HK-2 (cell line): Measurements from ENCODE around the gene CST9L.

Source experiments
- DNase-seq: peaks from one replicate; pipeline ENCODE4 v3.0.0-alpha.2; 2018; ENCODE audit not compliant: unreplicated experiment

CST9L gene

GRCh38 chr20:23546435-23547144, 21.7 kb downstream of the CST9L start:
- DNase-seq = no peak

DNA sequence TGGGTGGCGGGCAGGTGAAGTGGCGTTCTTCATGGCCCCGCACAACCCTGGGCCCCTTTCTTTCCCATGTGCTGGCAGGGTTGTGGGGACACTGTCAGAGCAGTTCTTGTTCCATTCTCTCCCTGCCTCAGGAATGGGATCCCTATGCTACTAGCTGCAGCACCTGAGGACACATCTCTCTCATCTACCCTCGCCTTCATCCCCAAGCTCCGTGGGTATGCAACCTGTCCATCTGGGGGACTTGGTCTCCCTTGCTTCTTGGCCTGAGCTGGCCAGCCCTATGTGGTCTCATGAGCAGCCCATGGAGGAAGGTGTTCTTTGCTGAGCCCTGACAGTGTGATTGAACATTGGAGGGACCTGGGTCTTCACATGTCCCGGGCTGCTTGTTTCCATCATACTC, 24.2 kb downstream of the CST9L start:
- DNase-seq = no peak

GRCh38 chr20:23542801-23543200, 25.5 kb downstream of the CST9L start:
- no peak for DNase-seq

DNA sequence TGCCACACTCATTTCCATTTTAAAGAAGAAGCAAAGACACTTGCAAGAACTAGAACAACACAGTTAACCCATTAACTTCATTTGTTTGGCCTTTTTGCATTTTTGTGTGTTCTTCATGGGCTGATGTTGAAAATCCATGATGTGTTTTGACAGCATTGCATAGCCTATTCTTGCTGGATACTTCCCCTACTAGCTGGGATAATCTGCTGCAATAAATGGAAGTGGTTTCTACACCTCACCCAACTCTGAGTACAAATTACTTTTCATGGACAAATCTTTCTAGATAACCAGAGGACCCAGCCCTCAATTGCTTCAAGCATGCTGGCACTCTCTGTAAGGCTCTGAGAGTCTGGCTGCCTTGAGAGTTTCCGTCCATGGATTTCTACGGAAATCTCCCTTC, 26.5 kb downstream of the CST9L start:
- DNase-seq = no peak

DNA sequence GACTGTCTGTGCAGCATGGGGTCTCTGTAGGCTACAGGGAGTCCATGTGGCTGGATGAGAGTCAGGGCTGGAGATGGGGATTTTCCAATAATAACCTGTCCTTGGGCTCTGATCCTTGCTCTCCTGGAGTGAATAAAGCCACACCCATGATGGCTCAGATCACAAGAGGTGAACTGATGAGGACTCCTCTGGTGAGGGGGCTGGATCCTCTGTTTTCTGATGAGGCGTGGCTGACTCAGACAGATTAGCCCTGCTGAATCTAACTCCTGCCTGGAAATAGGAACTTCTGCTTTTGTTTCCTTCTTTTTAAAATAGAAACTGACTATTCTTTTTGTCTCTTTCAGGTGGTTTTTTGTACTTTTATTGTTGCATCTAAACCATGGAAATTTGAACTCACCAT, 27.0 kb downstream of the CST9L start:
- DNase-seq = no peak

DNA sequence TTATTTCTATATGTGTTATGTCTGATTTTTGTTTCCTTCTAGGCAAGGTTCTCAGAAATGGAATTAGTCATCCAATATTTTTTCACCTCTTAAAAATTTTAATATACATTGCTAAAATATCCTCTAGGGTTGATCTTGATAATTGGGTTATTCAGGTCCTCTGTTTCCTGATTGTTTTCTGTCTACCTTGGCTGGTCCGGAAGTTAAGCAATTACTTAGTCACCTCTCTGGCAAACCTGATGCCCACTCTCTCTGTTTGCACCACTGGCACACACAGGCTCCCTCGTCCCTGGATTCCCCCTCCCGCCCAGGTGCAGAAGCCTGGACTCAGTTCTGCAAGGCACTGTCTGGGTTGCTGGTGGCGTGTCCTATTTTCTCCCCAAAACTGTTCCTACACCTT, 27.7 kb downstream of the CST9L start:
- DNase-seq = no peak

GRCh38 chr20:23537030-23537429, 31.3 kb downstream of the CST9L start:
- no peak for DNase-seq

DNA sequence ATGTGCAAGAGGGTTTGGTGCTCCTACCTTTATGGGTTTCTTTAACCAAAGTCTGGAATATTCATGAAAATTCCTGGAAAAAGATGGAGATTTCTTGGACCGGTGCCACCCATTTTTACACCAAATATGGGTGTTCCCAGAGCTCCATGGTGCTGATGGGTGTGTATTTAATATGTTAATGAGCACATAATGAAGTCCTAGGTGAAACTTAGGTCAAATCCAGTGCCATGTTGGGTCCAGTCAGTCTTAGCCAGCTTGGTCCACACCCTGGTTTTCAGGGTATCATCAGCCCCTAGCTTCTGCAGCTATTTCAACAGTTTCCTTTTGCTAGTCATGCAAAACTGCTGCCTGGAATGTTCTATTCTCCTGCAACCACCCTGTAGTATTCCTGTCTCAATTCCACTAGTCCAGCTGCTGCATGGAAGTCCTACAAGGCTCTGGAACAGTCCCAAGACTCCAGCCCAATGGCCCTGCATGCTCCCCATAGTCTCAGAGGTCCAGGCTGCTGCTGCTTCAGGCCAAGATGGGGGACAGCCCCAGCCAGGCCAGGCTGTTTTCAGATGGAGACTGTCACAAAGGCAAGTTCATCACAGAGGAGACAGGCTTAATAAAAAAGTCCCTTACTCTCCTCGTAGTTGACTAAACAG, 31.8 kb downstream of the CST9L start:
- DNase-seq = no peak

- DNase-seq = no peak
These were observed 33.3 kb downstream of the CST9L start for GRCh38 chr20:23534801-23535593.

- no peak for DNase-seq
These were observed 35.1 kb downstream of the CST9L start for GRCh38 chr20:23533161-23533560.

DNA sequence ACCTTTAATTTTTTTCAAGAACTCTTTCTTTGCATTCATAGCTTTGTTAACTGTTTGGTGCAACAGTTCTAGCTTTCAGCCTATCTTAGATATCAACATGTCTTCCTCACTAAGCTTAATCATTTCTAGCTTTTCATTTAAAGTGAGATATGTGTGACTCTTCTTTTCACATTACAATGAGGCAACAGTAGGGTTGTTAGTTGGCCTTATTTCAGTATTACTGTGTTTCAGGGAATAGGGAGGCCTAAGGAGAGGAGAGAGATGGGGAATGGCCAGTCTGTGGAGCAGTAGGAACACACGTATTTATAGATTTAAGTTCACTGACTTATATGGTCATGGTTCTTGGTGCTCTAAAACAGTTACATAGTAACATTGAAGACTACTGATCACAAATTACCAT, 35.8 kb downstream of the CST9L start:
- DNase-seq = no peak

DNA sequence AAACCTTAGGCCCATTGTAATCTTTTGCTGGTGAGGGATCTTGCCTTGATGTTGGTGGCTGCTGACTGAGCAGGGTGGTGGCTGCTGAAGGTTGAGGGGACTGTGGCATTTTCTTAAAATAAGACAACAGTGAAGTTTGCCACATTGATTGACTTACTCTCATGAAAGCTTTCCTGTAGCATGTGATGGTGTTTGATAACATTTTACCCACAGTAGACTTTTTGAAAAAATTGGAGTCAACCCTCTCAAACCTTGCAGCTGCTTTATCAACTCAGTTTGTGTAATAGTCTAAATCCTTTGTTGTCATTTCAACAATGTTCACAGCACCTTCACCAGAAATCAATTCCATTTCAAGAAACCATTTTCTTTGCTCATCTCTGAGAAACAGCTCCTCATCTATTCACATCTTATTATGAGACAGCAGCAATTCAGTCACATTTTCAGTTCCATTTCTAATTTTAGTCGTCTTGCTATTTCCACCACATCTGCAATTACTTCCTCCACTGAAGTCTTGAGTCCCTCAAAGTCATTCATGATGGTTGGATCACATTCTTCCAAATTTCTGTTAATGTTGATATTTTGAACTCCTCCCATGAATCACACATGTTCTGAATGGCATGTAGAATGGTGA, 37.2 kb downstream of the CST9L start:
- no peak for DNase-seq

DNA sequence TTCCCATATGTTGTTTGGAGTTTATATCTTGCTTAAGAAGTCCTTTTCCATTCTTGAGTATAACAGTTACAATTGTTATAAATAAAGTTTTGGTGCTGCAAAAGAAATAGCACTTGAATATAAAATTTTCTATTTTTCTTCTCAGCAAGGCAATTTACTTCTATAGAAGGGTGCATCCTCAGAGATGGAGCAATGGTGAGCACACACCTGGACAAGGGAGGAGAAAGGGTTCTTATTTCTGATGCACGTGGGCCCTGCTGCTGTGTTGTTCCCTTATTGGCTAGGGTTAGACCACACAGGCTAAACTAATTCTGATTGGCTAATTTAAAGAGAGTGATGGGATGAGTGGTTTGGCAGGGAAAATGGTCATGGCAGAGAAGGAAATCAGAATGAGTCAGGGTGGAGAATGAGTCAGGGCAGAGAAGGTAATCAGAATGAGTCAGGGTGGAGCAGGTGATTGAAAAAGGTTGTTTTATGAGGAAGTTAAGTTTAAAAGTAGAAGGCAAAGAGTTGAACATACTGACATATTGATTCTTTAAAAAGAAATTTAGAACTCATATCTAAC, 39.3 kb downstream of the CST9L start:
- no peak for DNase-seq

GRCh38 chr20:23526850-23527249, 41.4 kb downstream of the CST9L start:
- no peak for DNase-seq

GRCh38 chr20:23524146-23524545, 44.1 kb downstream of the CST9L start:
- no peak for DNase-seq

DNA sequence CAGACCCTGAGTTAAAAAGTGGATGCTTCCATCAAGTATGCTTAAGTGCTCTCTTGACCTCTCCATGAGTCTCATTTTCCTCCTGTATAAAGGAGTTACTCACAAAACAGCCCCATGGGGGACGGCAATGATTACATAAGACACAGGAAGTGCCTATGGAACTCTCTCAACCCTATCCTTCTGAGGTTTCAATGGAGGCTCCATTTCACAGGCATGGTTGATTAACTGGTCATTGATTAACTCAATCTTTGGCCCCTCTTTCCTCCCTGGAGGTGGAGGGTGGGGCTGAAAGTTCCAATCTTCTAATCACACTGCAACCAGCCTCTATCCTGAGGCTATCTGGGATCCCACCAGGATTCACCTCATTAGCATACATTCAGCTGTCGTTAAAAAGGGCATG, 48.1 kb downstream of the CST9L start:
- DNase-seq = peak; percentile 31

GRCh38 chr20:23519556-23519955, 48.7 kb downstream of the CST9L start:
- no peak for DNase-seq

- DNase-seq = no peak
These were observed 50.6 kb downstream of the CST9L start for GRCh38 chr20:23517719-23518118.

GRCh38 chr20:23515250-23515939, 52.9 kb downstream of the CST9L start:
- no peak for DNase-seq

DNA sequence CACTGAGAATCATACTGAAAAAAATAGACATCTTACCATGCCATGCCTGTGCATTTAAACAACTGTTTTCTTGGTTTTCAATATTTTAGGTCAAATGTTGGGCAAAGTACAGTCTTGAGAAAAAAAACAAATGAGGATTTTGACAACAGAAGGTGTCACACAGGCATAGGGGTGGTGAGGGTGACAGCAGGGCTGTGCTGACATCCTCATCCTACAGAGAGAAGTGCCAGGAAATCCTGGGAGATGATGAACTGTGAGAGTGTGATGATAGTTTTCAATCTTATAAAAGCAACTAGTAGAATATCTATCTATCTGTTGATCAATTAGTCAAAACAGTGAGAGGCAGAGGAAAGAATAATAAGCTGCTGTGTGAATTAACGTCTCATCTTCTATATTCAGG, 53.4 kb downstream of the CST9L start:
- no peak for DNase-seq
